ENCODE measurements around the gene METTL9.

DNA sequence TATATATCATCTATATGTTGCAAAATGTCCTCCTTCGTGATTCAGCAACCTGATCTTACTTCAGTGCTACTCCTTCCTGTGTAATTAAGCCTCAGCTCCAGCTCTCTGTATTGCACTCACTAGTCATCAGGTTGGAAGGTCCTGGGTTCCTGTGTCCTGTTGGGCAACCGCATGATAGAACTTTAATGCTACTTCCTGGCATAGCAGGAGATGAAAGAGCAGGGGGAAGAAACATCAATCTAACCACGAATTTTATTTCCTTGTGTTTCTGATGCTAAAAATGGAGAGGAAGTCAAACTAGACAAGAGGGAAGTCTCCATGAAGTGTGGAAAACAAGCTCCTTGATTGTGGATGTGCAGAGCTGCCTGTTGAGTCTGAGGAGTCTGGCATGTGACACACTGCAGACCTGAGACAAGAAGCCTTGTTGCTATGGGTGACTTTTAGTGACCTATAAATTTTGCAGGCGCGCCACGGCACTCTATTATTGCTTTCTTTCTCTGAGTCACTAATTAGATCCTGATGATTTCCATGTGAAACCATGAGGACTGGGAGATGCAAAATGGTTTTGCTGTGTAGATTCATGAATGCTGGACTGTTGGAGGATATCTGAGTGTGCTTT is 27.4 kb downstream of the METTL9 start:
- TF ChIP-seq, protein P1, sequence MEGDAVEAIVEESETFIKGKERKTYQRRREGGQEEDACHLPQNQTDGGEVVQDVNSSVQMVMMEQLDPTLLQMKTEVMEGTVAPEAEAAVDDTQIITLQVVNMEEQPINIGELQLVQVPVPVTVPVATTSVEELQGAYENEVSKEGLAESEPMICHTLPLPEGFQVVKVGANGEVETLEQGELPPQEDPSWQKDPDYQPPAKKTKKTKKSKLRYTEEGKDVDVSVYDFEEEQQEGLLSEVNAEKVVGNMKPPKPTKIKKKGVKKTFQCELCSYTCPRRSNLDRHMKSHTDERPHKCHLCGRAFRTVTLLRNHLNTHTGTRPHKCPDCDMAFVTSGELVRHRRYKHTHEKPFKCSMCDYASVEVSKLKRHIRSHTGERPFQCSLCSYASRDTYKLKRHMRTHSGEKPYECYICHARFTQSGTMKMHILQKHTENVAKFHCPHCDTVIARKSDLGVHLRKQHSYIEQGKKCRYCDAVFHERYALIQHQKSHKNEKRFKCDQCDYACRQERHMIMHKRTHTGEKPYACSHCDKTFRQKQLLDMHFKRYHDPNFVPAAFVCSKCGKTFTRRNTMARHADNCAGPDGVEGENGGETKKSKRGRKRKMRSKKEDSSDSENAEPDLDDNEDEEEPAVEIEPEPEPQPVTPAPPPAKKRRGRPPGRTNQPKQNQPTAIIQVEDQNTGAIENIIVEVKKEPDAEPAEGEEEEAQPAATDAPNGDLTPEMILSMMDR (IDR thresholded peaks at IDR 0.05 in 2 of 3, conservative IDR thresholded peaks at IDR 0.05 in 1 of 3; ENCODE audit: borderline replicate concordance in 1 of 3, insufficient read depth in 1 of 3, low read depth in 2 of 3, low read length in 2 of 3) = no peak
- TF ChIP-seq RAD21 (IDR thresholded peaks at IDR 0.05; ENCODE audit: low read depth) (no peak), EZH2 (IDR thresholded peaks at IDR 0.05) (no peak), POLR2A (IDR thresholded peaks at IDR 0.05; ENCODE audit: borderline replicate concordance, extremely low read depth, insufficient read depth, insufficient read length) (no peak), JUND (IDR thresholded peaks at IDR 0.05) (no peak; the same call in 1 of the 2 replicates), POLR2AphosphoS5 (IDR thresholded peaks at IDR 0.05; ENCODE audit: low read depth, low read length) (no peak), SIN3A (IDR thresholded peaks at IDR 0.05; ENCODE audit: low read depth) (no peak), EZH2phosphoT487 (IDR thresholded peaks at IDR 0.05; ENCODE audit: borderline replicate concordance) (no peak), TCF7L2 (IDR thresholded peaks at IDR 0.05; ENCODE audit: borderline replicate concordance, extremely low read depth, insufficient read depth, insufficient read length) (no peak)
- TF ChIP-seq, protein P2, sequence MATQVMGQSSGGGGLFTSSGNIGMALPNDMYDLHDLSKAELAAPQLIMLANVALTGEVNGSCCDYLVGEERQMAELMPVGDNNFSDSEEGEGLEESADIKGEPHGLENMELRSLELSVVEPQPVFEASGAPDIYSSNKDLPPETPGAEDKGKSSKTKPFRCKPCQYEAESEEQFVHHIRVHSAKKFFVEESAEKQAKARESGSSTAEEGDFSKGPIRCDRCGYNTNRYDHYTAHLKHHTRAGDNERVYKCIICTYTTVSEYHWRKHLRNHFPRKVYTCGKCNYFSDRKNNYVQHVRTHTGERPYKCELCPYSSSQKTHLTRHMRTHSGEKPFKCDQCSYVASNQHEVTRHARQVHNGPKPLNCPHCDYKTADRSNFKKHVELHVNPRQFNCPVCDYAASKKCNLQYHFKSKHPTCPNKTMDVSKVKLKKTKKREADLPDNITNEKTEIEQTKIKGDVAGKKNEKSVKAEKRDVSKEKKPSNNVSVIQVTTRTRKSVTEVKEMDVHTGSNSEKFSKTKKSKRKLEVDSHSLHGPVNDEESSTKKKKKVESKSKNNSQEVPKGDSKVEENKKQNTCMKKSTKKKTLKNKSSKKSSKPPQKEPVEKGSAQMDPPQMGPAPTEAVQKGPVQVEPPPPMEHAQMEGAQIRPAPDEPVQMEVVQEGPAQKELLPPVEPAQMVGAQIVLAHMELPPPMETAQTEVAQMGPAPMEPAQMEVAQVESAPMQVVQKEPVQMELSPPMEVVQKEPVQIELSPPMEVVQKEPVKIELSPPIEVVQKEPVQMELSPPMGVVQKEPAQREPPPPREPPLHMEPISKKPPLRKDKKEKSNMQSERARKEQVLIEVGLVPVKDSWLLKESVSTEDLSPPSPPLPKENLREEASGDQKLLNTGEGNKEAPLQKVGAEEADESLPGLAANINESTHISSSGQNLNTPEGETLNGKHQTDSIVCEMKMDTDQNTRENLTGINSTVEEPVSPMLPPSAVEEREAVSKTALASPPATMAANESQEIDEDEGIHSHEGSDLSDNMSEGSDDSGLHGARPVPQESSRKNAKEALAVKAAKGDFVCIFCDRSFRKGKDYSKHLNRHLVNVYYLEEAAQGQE (IDR thresholded peaks at IDR 0.05; ENCODE audit: low read depth) = no peak
- TF ChIP-seq, protein P3, sequence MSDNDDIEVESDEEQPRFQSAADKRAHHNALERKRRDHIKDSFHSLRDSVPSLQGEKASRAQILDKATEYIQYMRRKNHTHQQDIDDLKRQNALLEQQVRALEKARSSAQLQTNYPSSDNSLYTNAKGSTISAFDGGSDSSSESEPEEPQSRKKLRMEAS (IDR thresholded peaks at IDR 0.05) = no peak
